GM12878 (cell line): ENCODE data around the gene DST.

Experiments used
- CEBPB ChIP-seq, 2 experiments: fragments of 150-350 bp in 1 of 2; IDR thresholded peaks; 2 replicates each; pipeline ENCODE4 v1.6.1; 2012 to 2014; ENCODE audit warnings: low read depth in 2 of 2, low read length in 2 of 2, borderline replicate concordance in 1 of 2, inconsistent platforms in 1 of 2
- CTCF ChIP-seq, 3 experiments: IDR thresholded peaks in 2 of 3; conservative IDR thresholded peaks in 1 of 3; 2 replicates each; pipeline ENCODE4 v1.5.1; 2011; ENCODE audit warnings: low read depth in 3 of 3, low read length in 3 of 3, mild to moderate bottlenecking in 3 of 3, control low read depth in 2 of 3, moderate library complexity in 2 of 3, inconsistent platforms in 1 of 3, mixed read lengths in 1 of 3; ENCODE audit not compliant: control insufficient read depth in 2 of 3, insufficient read depth in 1 of 3; ENCODE audit errors: extremely low read depth in 1 of 3
- E2F4 ChIP-seq: IDR thresholded peaks from 2 replicates; pipeline ENCODE4 v1.6.1; 2012; ENCODE audit warnings: low read depth, low read length, improper control_type of control experiment
- NFIC ChIP-seq: IDR thresholded peaks from 2 replicates; pipeline ENCODE4 v1.6.1; 2012; ENCODE audit warnings: low read depth, mild to moderate bottlenecking, inconsistent platforms, low read length, moderate library complexity

GRCh38 chr6:56480246-56480645, 162.4 kb downstream of the DST start:
- TF ChIP-seq NFIC (no peak), CTCF (IDR thresholded peaks at IDR 0.05 in 2 of 3, conservative IDR thresholded peaks at IDR 0.05 in 1 of 3; ENCODE audit: control insufficient read depth in 2 of 3, extremely low read depth in 1 of 3, insufficient read depth in 1 of 3, low read depth in 3 of 3, low read length in 3 of 3) (no peak), CEBPB (IDR thresholded peaks at IDR 0.05; ENCODE audit: borderline replicate concordance in 1 of 2, low read depth in 2 of 2, low read length in 2 of 2) (no peak), E2F4 (no peak)
